ENCODE results near the gene THOC2. TPM values are rescaled to one million over a fixed set of nuclear protein-coding genes. Genes with fewer than 3 reads are reported as not detected.
"Not testable (repeated sequence)": the region's sequence is repeated elsewhere in the genome, so short reads cannot be mapped to it uniquely, and the experiment has no call there.

THOC2 gene
- 125 TPM for total RNA-seq

- peak; percentile 93 for DNase-seq
Observed at GRCh38 chrX:123732670-123733363, at the start of gene THOC2. Gene THOC2, minus strand, starts transcription at chrX:123733052. Its CDS starts 30 bp downstream, at chrX:123733022.

GRCh38 chrX:123781786-123782185 is 48.9 kb upstream of the THOC2 start:
- not testable (repeated sequence) for DNase-seq

- DNase-seq, result no peak
Observed at GRCh38 chrX:123779908-123780396, 47.1 kb upstream of the THOC2 start.

- DNase-seq, result no peak
Observed at GRCh38 chrX:123773258-123773988, 40.6 kb upstream of the THOC2 start.

GRCh38 chrX:123771449-123772064 is 38.7 kb upstream of the THOC2 start:
- DNase-seq, result no peak

- peak; percentile 94 for DNase-seq
Observed at GRCh38 chrX:123764967-123765871, 32.4 kb upstream of the THOC2 start.

GRCh38 chrX:123759849-123760248 is 27.0 kb upstream of the THOC2 start:
- not testable (repeated sequence) for DNase-seq

- not testable (repeated sequence) for DNase-seq
Observed at GRCh38 chrX:123757794-123758193, 24.9 kb upstream of the THOC2 start.

GRCh38 chrX:123756320-123756719 is 23.5 kb upstream of the THOC2 start:
- no peak for DNase-seq

- no peak for DNase-seq
Observed at GRCh38 chrX:123755107-123755506, 22.3 kb upstream of the THOC2 start.

GRCh38 chrX:123753656-123754350 is 21.0 kb upstream of the THOC2 start:
- no peak for DNase-seq

- no peak for DNase-seq
Observed at GRCh38 chrX:123749643-123750042, 16.8 kb upstream of the THOC2 start.

GRCh38 chrX:123745511-123745910 is 12.7 kb upstream of the THOC2 start:
- no peak for DNase-seq

GRCh38 chrX:123743312-123743711 is 10.5 kb upstream of the THOC2 start:
- DNase-seq, result no peak

- no peak for DNase-seq
Observed at GRCh38 chrX:123742440-123742839, 9.6 kb upstream of the THOC2 start.

- DNase-seq, result no peak
Observed at GRCh38 chrX:123740536-123740935, 7.7 kb upstream of the THOC2 start.

- no peak for DNase-seq
Observed at GRCh38 chrX:123740006-123740405, 7.2 kb upstream of the THOC2 start.

- no peak for DNase-seq
Observed at GRCh38 chrX:123739474-123739873, 6.6 kb upstream of the THOC2 start.

GRCh38 chrX:123738378-123738940 is 5.6 kb upstream of the THOC2 start:
- DNase-seq, result peak; percentile 1

- DNase-seq, result peak; percentile 2
Observed at GRCh38 chrX:123736333-123736921, 3.6 kb upstream of the THOC2 start.

GRCh38 chrX:123735137-123735536 is 2.3 kb upstream of the THOC2 start:
- not testable (repeated sequence) for DNase-seq
